Neural progenitor cell (in vitro differentiated cells): ENCODE data around the gene HBZ. TPM values are rescaled to one million over a fixed set of nuclear protein-coding genes. Genes with fewer than 3 reads are reported as not detected.

ENCODE experiments used
- DNase-seq: peaks from one replicate; pipeline ENCODE4 v3.0.0-alpha.2; 2016; ENCODE audit warnings: low spot score
- H2AFZ ChIP-seq: fragments of 200-600 bp; sonication (generic); replicated peaks from 2 replicates; pipeline ENCODE4 v1.6.1; 2016; ENCODE audit warnings: antibody characterized with exemption
- H3F3A ChIP-seq: fragments of 200-600 bp; sonication (generic); 2 replicates; pipeline ENCODE4 v1.6.1; 2016; ENCODE audit warnings: antibody characterized with exemption, low read depth
- H3K27ac ChIP-seq: fragments of 200-600 bp; sonication (generic); 2 replicates; pipeline ENCODE4 v1.5.1; 2016; ENCODE audit warnings: mild to moderate bottlenecking
- H3K27me3 ChIP-seq: fragments of 200-600 bp; sonication (generic); 2 replicates; pipeline ENCODE4 v1.6.1; 2016; ENCODE audit warnings: mild to moderate bottlenecking, moderate library complexity
- H3K36me3 ChIP-seq: fragments of 200-600 bp; sonication (generic); 2 replicates; pipeline ENCODE4 v1.5.1; 2016
- H3K4me1 ChIP-seq: fragments of 200-600 bp; sonication (generic); 2 replicates; pipeline ENCODE4 v1.6.1; 2016; ENCODE audit warnings: mixed run types
- H3K4me2 ChIP-seq: fragments of 200-600 bp; sonication (generic); 2 replicates; pipeline ENCODE4 v1.6.1; 2016
- H3K4me3 ChIP-seq: fragments of 200-600 bp; sonication (generic); 2 replicates; pipeline ENCODE4 v1.5.1; 2016
- H3K79me2 ChIP-seq: fragments of 200-600 bp; sonication (generic); 2 replicates; pipeline ENCODE4 v1.6.1; 2016; ENCODE audit warnings: low read depth
- H3K9ac ChIP-seq: fragments of 200-600 bp; sonication (generic); 2 replicates; pipeline ENCODE4 v1.6.1; 2016
- H3K9me3 ChIP-seq: fragments of 200-600 bp; sonication (generic); 2 replicates; pipeline ENCODE4 v1.5.1; 2016; ENCODE audit warnings: low read depth
- H4K20me1 ChIP-seq: fragments of 200-600 bp; sonication (generic); 2 replicates; pipeline ENCODE4 v1.6.1; 2016; ENCODE audit warnings: low read depth
- H3K27ac Mint-ChIP-seq: 3 replicates; pipeline ENCODE4 v1.8.0; 2021; ENCODE audit warnings: mixed read lengths
- H3K27me3 Mint-ChIP-seq: 2 replicates; pipeline ENCODE4 v1.8.0; 2022; ENCODE audit warnings: low read depth, mild to moderate bottlenecking, inconsistent platforms, moderate library complexity, mixed read lengths; ENCODE audit not compliant: insufficient read depth
- H3K36me3 Mint-ChIP-seq: 3 replicates; pipeline ENCODE4 v1.8.0; 2021; ENCODE audit warnings: mixed read lengths
- H3K4me1 Mint-ChIP-seq: 3 replicates; pipeline ENCODE4 v1.8.0; 2021; ENCODE audit warnings: mixed read lengths
- H3K4me3 Mint-ChIP-seq: 3 replicates; pipeline ENCODE4 v1.8.0; 2021; ENCODE audit warnings: mild to moderate bottlenecking, moderate library complexity, mixed read lengths
- H3K9me3 Mint-ChIP-seq: 3 replicates; pipeline ENCODE4 v1.8.0; 2020; ENCODE audit warnings: mixed read lengths
- CTCF ChIP-seq: fragments of 200-600 bp; sonication (generic); IDR thresholded peaks from 2 replicates; pipeline ENCODE4 v1.5.1; 2017; ENCODE audit warnings: antibody characterized with exemption, mild to moderate bottlenecking
- EZH2 ChIP-seq: fragments of 200-600 bp; sonication (generic); IDR thresholded peaks from 2 replicates; pipeline ENCODE4 v1.6.1; 2017; ENCODE audit warnings: antibody characterized with exemption, mild to moderate bottlenecking, moderate library complexity
- EZH2phosphoT487 ChIP-seq: fragments of 200-600 bp; sonication (generic); IDR thresholded peaks from 2 replicates; pipeline ENCODE4 v1.6.1; 2017; ENCODE audit warnings: antibody characterized with exemption
- total RNA-seq: library from RNA; depleted of rRNA; stranded (reverse); fragments of >200 nt; gene quantifications from 2 replicates; pipeline ENCODE4 v1.2.3, GENCODE V29; 2015; ENCODE audit warnings: low replicate concordance

Gene HBZ
- total RNA-seq, 1 donor from 2014 or later: not detected

- no peaks in the 10 kb centered on the region for H3K9me3 ChIP-seq
- Mint-ChIP-seq H3K9me3 (no peaks in the 10 kb centered on the region), H3K27me3 (peaks cover 3% of the 10 kb centered on the region), H3K4me3 (no peak overlapping the region), H3K36me3 (peaks cover 30% of the 10 kb centered on the region), H3K27ac (no peak overlapping the region), H3K4me1 (no peaks in the 10 kb centered on the region)
- H3K4me3 ChIP-seq: no peak overlapping the region
- no peaks in the 10 kb centered on the region for H3K27me3 ChIP-seq
- no peak overlapping the region for H3K9ac ChIP-seq
- H2AFZ ChIP-seq: no peak overlapping the region
- H3K36me3 ChIP-seq: no peaks in the 10 kb centered on the region
- no peak for DNase-seq
- no peak for TF ChIP-seq EZH2phosphoT487
- peak; percentile 28 for TF ChIP-seq CTCF
- H3K27ac ChIP-seq: no peak overlapping the region
- H3K79me2 ChIP-seq: no peaks in the 10 kb centered on the region
- peaks cover 17% of the 10 kb centered on the region for H3F3A ChIP-seq
- H3K4me1 ChIP-seq: no peaks in the 10 kb centered on the region
- no peak overlapping the region for H3K4me2 ChIP-seq
- H4K20me1 ChIP-seq: peaks cover 22% of the 10 kb centered on the region
These were observed 36.2 kb downstream of the HBZ start for GRCh38 chr16:188674-189073.

GRCh38 chr16:189604-190186 lies 37.3 kb downstream of the HBZ start:
- Mint-ChIP-seq H3K4me1 (no peaks in the 10 kb centered on the region), H3K27ac (no peak overlapping the region), H3K36me3 (peaks cover 36% of the 10 kb centered on the region), H3K27me3 (peaks cover 5% of the 10 kb centered on the region), H3K4me3 (peak overlapping the region; percentile 63), H3K9me3 (no peaks in the 10 kb centered on the region)
- no peak for DNase-seq
- Histone ChIP-seq H3K4me3 (no peak overlapping the region), H3K27ac (no peak overlapping the region), H4K20me1 (peaks cover 25% of the 10 kb centered on the region), H2AFZ (no peak overlapping the region), H3K79me2 (no peaks in the 10 kb centered on the region), H3K4me1 (no peaks in the 10 kb centered on the region), H3K4me2 (no peak overlapping the region), H3K9me3 (no peaks in the 10 kb centered on the region), H3F3A (peaks cover 9% of the 10 kb centered on the region), H3K36me3 (no peaks in the 10 kb centered on the region), H3K9ac (no peak overlapping the region), H3K27me3 (no peaks in the 10 kb centered on the region)
- TF ChIP-seq CTCF (no peak), EZH2 (no peak), EZH2phosphoT487 (no peak)

- no peak overlapping the region for H2AFZ ChIP-seq
- H3K79me2 ChIP-seq: no peaks in the 10 kb centered on the region
- H3K4me3 ChIP-seq: no peak overlapping the region
- H3K27ac Mint-ChIP-seq: no peak overlapping the region
- H3K9ac ChIP-seq: no peak overlapping the region
- no peaks in the 10 kb centered on the region for H3K4me1 Mint-ChIP-seq
- no peak overlapping the region for H3K27ac ChIP-seq
- peaks cover 36% of the 10 kb centered on the region for H3K36me3 Mint-ChIP-seq
- H3K36me3 ChIP-seq: no peaks in the 10 kb centered on the region
- no peaks in the 10 kb centered on the region for H3K9me3 ChIP-seq
- H3F3A ChIP-seq: peaks cover 4% of the 10 kb centered on the region
- no peaks in the 10 kb centered on the region for H3K4me1 ChIP-seq
- DNase-seq: no peak
- H4K20me1 ChIP-seq: peaks cover 35% of the 10 kb centered on the region
- no peak for TF ChIP-seq EZH2
- TF ChIP-seq CTCF: no peak
- no peak for TF ChIP-seq EZH2phosphoT487
- H3K9me3 Mint-ChIP-seq: no peaks in the 10 kb centered on the region
- H3K4me3 Mint-ChIP-seq: peak overlapping the region; percentile 13
- H3K27me3 Mint-ChIP-seq: peaks cover 5% of the 10 kb centered on the region
- no peaks in the 10 kb centered on the region for H3K27me3 ChIP-seq
- H3K4me2 ChIP-seq: no peak overlapping the region
These were observed 39.4 kb downstream of the HBZ start for GRCh38 chr16:191831-192230.
